WTC11 (cell line): ENCODE data around the gene MTMR3. TPM values are rescaled to one million over a fixed set of nuclear protein-coding genes. Genes with fewer than 3 reads are reported as not detected.
A peak's percentile ranks its signal among the peaks of the same experiment; 100 is the strongest.

Source experiments
- ATAC-seq: fragments of 200-7000 bp; cut with Tn5 transposase; 2 replicates; pipeline ENCODE4 v1.10.0; 2021; ENCODE audit warnings: mild to moderate bottlenecking, moderate library complexity
- CTCF ChIA-PET: fragments of 300-600 bp; sonication (Branson Sonifier 250); formaldehyde crosslinking; loops from one replicate; lab custom pipeline; 2021; ENCODE audit warnings: antibody characterized with exemption; lab: Charles Lee
- POLR2A ChIA-PET: fragments of 350-600 bp; sonication (Branson Sonifier 250); formaldehyde crosslinking; loops from one replicate; lab custom pipeline; 2021; ENCODE audit warnings: antibody characterized with exemption; lab: Charles Lee
- DNase-seq: peaks from one replicate; pipeline ENCODE4 v3.0.0; 2021; ENCODE audit warnings: low spot score
- H3K27ac Mint-ChIP-seq: 2 replicates; pipeline ENCODE4 v1.8.0; 2021; ENCODE audit warnings: mixed read lengths
- H3K27me3 Mint-ChIP-seq: 2 replicates; pipeline ENCODE4 v1.8.0; 2021; ENCODE audit warnings: low read depth, mild to moderate bottlenecking, moderate library complexity, mixed read lengths
- H3K36me3 Mint-ChIP-seq: 2 replicates; pipeline ENCODE4 v1.8.0; 2021; ENCODE audit warnings: mixed read lengths
- H3K4me1 Mint-ChIP-seq: 2 replicates; pipeline ENCODE4 v1.8.0; 2022; ENCODE audit warnings: mixed read lengths
- H3K4me3 Mint-ChIP-seq: 2 replicates; pipeline ENCODE4 v1.8.0; 2021; ENCODE audit warnings: mild to moderate bottlenecking, moderate library complexity, mixed read lengths
- H3K9me3 Mint-ChIP-seq: 2 replicates; pipeline ENCODE4 v1.8.0; 2021; ENCODE audit warnings: mixed read lengths
- AFF4 ChIP-seq: sonication (generic); formaldehyde crosslinking; IDR thresholded peaks from 2 replicates; pipeline ENCODE4 v1.8.1; 2023; ENCODE audit warnings: mild to moderate bottlenecking, missing genetic modification reagents, borderline replicate concordance
- CBFB ChIP-seq: sonication (generic); formaldehyde crosslinking; IDR thresholded peaks from 2 replicates; pipeline ENCODE4 v1.8.1; 2022; ENCODE audit warnings: mild to moderate bottlenecking, low read depth, missing genetic modification reagents
- ELF4 ChIP-seq: sonication (generic); formaldehyde crosslinking; IDR thresholded peaks from 2 replicates; pipeline ENCODE4 v1.8.1; 2022; ENCODE audit warnings: low read depth, mild to moderate bottlenecking, moderate library complexity, missing genetic modification reagents
- HMGXB4 ChIP-seq: sonication (generic); formaldehyde crosslinking; IDR thresholded peaks from 2 replicates; pipeline ENCODE4 v1.8.1; 2023; ENCODE audit warnings: mild to moderate bottlenecking, moderate library complexity, missing genetic modification reagents
- IRF1 ChIP-seq: sonication (generic); formaldehyde crosslinking; IDR thresholded peaks from 2 replicates; pipeline ENCODE4 v1.8.0; 2023; ENCODE audit warnings: missing genetic modification reagents
- NR2C2 ChIP-seq: sonication (generic); formaldehyde crosslinking; IDR thresholded peaks from 2 replicates; pipeline ENCODE4 v1.8.0; 2022; ENCODE audit warnings: mild to moderate bottlenecking, missing genetic modification reagents
- SOX15 ChIP-seq: fragments of 250-450 bp; sonication (Bioruptor Pico); IDR thresholded peaks from 2 replicates; pipeline ENCODE4 v1.9.0; 2021; ENCODE audit warnings: mild to moderate bottlenecking
- ZNF232 ChIP-seq: sonication (generic); formaldehyde crosslinking; IDR thresholded peaks from 2 replicates; pipeline ENCODE4 v1.8.0; 2022; ENCODE audit warnings: mild to moderate bottlenecking, missing genetic modification reagents
- ZNF425 ChIP-seq: fragments of 250-450 bp; sonication (Bioruptor Pico); conservative IDR thresholded peaks from 2 replicates; pipeline ENCODE4 v1.9.0; 2021; ENCODE audit warnings: mild to moderate bottlenecking
- total RNA-seq: library from RNA; stranded (reverse); gene quantifications from 3 replicates; pipeline ENCODE4 v1.2.3, GENCODE V29; 2021
- TF ChIP-seq, protein P1 (sequence below): sonication (generic); formaldehyde crosslinking; IDR thresholded peaks from 2 replicates; pipeline ENCODE4 v1.8.1; 2022; ENCODE audit warnings: low read depth, missing genetic modification reagents, borderline replicate concordance

Gene MTMR3
- total RNA-seq, 1 experiment from 2014 or later: 19.2 TPM

GRCh38 chr22:29882716-29883044 is 294 bp upstream of the MTMR3 start (continued):
- TF ChIP-seq AFF4 (CRISPR knock-in tag) (no peak), NR2C2 (CRISPR knock-in tag) (no peak), HMGXB4 (CRISPR knock-in tag) (no peak)
- TF ChIP-seq, protein P1, sequence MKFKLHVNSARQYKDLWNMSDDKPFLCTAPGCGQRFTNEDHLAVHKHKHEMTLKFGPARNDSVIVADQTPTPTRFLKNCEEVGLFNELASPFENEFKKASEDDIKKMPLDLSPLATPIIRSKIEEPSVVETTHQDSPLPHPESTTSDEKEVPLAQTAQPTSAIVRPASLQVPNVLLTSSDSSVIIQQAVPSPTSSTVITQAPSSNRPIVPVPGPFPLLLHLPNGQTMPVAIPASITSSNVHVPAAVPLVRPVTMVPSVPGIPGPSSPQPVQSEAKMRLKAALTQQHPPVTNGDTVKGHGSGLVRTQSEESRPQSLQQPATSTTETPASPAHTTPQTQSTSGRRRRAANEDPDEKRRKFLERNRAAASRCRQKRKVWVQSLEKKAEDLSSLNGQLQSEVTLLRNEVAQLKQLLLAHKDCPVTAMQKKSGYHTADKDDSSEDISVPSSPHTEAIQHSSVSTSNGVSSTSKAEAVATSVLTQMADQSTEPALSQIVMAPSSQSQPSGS (CRISPR knock-in tag): no peak

GRCh38 chr22:29883775-29884097 is 762 bp downstream of the MTMR3 start:
- no peak; the same call in 1 of the 2 replicates for ATAC-seq
- peaks cover 6% of the 10 kb centered on the region; the same call in 1 of the 2 replicates for H3K9me3 Mint-ChIP-seq
- peak overlapping the region; percentile 83; the same call in 1 of the 2 replicates for H3K4me3 Mint-ChIP-seq
- no peak for DNase-seq
- H3K27ac Mint-ChIP-seq: peak overlapping the region; percentile 35
- H3K36me3 Mint-ChIP-seq: no peaks in the 10 kb centered on the region
- ChIA-PET POLR2A (interaction anchor here (0.5 to 0.8 kb wide), 5 partner anchors 28 to 514 kb away, joined by 3 read pairs; partner anchors contain the start of gene ASCC2), CTCF (interaction anchor here (0.6 to 2.9 kb wide), 13 partner anchors 12 to 294 kb away, joined by 3 to 15 read pairs (median 3); partner anchors contain the start of genes ASCC2 and HORMAD2)
- TF ChIP-seq CBFB (CRISPR knock-in tag): no peak
- no peak for TF ChIP-seq IRF1 (CRISPR knock-in tag)
- no peak for TF ChIP-seq ELF4 (CRISPR knock-in tag)
- no peak for TF ChIP-seq ZNF425 (CRISPR knock-in tag)
- peaks cover 6% of the 10 kb centered on the region for H3K4me1 Mint-ChIP-seq
- peaks cover 8% of the 10 kb centered on the region; the same call in 1 of the 2 replicates for H3K27me3 Mint-ChIP-seq

GRCh38 chr22:29885610-29886009 is 2.6 kb downstream of the MTMR3 start:
- H3K27ac Mint-ChIP-seq: no peak overlapping the region
- ATAC-seq (no peak), DNase-seq (no peak)
- H3K36me3 Mint-ChIP-seq: no peaks in the 10 kb centered on the region
- H3K4me1 Mint-ChIP-seq: peaks cover 6% of the 10 kb centered on the region
- peaks cover 8% of the 10 kb centered on the region; the same call in 1 of the 2 replicates for H3K27me3 Mint-ChIP-seq
- ChIA-PET CTCF (no interaction called here), POLR2A (no interaction called here)
- no peaks in the 10 kb centered on the region for H3K9me3 Mint-ChIP-seq
- H3K4me3 Mint-ChIP-seq: no peak overlapping the region
- no peak for TF ChIP-seq SOX15 (CRISPR knock-in tag)
- no peak for TF ChIP-seq ZNF232 (CRISPR knock-in tag)
